GM10266 (cell line): Measurements from ENCODE around the gene FOXD1.
A peak's percentile ranks its signal among the peaks of the same experiment; 100 is the strongest.
"Not testable (repeated sequence)": the region's sequence is repeated elsewhere in the genome, so short reads cannot be mapped to it uniquely, and the experiment has no call there.

Experiments used
- DNase-seq: peaks from one replicate; pipeline ENCODE4 v3.0.0; 2012; ENCODE audit errors: extremely low spot score
- TF ChIP-seq, protein P1 (sequence below): IDR thresholded peaks from 2 replicates; pipeline ENCODE4 v1.5.1; 2012; ENCODE audit warnings: mild to moderate bottlenecking, low read depth; ENCODE audit not compliant: control insufficient read depth, insufficient read depth; ENCODE audit errors: missing control alignments

FOXD1 gene

DNA sequence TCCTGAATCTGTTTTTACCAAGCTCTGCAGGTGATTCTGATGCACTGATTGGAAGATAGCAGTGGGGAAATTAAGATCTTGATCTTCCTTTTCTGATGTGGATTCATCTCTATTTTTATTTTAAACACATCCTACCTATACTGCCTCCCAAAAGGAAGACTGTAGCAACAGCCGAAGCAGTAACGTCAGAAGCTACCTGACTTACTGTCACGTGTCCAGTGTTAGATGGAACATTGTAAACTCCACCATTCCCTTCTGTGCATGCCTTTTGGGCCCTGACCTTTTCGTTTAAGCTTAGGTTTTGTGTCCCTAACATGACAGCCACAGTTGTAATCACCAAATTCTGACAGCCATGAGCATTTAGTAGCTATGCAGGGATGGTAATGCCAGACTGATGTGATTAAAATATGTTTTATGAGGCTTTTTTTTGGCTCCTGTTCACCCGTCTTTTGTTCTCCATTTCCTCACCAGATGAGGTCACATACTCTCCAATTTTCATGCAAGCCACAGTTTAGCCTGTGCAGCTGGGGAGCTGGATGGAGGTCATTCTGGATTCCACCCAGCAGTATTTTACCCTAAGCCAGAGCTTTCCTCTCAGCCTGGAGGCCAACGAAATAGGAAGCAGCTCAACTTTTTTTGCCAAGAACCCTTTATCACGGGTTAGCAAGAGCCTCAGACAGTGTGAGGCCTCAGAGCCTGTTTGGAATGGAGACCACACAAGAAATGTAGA lies 15.6 kb upstream of the FOXD1 start:
- DNase-seq, result no peak
- TF ChIP-seq, protein P1, sequence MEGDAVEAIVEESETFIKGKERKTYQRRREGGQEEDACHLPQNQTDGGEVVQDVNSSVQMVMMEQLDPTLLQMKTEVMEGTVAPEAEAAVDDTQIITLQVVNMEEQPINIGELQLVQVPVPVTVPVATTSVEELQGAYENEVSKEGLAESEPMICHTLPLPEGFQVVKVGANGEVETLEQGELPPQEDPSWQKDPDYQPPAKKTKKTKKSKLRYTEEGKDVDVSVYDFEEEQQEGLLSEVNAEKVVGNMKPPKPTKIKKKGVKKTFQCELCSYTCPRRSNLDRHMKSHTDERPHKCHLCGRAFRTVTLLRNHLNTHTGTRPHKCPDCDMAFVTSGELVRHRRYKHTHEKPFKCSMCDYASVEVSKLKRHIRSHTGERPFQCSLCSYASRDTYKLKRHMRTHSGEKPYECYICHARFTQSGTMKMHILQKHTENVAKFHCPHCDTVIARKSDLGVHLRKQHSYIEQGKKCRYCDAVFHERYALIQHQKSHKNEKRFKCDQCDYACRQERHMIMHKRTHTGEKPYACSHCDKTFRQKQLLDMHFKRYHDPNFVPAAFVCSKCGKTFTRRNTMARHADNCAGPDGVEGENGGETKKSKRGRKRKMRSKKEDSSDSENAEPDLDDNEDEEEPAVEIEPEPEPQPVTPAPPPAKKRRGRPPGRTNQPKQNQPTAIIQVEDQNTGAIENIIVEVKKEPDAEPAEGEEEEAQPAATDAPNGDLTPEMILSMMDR, result no peak

DNA sequence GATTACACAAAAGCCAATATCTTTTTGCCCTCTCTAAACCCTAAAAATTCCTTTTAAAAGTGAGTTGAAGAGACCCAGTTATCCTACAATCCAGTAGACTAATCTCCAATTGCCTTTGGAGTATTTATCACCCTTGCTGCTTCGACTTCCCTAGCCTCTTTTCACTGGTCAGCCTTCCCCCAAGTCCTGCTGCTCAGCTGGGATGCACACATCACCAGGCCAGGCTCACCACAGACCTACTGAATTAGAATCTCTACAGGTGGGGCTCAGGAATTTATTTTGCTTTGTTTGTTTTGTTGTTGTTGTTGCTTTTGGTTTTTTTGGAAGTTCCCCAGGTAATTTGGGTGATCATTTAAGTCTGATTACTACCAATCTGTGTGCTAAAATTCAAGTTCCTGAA lies 11.6 kb upstream of the FOXD1 start:
- no peak for DNase-seq

DNA sequence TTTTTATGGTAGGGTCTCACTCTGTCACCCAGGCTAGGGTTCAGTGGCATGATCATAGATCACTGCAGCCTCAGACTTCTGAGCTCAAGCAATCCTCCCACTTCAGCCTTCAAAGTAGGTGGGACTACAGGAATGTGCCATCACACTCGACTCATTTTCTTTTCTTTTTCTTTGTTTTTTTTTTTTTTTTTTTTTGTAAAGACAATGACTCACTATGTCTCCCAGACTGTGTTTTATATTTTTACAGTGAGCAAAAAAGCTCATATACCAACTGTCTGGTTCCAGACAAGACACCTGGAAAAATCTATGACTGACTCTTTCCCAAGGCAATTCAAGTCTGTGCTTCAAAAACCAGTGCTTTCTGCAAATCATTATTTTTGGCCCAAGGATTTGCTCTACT lies 10.8 kb upstream of the FOXD1 start:
- no peak for DNase-seq
- TF ChIP-seq, protein P1, result no peak

More for the DNA sequence above, 11.6 kb upstream of the FOXD1 start:
- TF ChIP-seq, protein P1, result no peak

DNA sequence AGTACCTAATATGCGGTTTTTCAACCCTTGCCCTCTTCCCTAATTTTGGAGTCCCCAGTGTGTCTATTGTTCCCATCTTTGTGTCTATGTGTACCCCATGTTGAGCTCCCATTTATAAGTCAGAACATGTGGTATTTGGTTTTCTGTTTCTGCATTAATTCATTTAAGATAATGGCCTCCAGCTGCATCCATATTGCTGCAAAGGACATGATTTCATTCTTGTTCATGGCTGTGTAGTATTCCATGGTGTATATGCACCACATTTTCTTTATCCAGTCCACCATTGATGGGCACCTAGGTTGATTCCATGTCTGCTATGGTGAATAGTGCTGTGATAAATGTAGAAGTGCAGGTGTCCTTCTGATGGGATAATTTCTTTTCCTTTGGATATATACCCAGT lies 7.9 kb upstream of the FOXD1 start:
- DNase-seq, result not testable (repeated sequence)

DNA sequence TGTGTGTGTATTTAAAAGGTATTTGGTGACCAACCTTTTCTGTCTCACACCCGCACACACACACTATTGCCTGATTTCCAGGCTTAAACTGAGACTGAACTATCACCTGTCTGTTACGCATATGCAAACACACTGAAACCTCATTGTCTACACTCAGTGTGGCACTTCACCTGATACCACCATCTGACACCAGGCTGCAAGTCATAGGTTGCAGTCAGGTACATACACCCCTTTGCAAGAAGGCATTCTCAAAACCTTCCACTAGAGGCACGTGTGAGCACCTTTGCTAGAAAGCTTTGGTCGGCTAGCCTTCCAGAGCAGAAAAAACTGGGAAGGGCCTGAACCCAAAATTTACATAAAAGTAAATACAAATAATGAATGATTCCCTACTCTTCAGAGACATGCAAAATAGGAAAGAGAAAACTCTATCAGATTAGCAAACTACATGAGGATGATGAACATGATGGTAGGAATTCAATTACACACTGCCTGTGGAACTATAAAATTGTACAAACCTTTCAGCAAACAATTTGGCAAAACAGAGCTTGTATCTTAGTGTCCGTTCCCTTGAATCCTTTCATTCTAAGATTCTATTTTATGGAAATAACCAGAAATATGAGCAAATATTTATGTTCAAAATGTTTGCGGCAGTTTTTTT lies 5.9 kb upstream of the FOXD1 start:
- no peak for DNase-seq
- TF ChIP-seq, protein P1, result peak; percentile 73

DNA sequence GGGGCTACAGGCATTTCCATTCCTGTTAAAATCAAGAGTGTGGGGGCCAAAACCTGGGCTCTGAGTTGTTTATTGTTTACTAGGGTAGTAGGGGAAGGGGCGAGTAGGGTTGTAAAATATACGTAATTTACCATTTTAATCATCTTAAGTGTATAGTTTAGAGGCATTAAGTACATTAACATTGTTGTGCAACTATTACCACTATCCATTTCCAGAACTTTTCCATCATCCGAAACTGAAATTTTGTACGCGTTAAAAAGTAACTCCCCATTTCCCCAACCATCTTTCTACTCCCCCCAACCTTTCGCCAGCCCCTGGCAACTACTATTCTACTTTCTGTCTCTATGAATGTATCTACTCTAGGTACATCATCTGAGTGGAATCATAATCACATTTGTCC lies 3.6 kb upstream of the FOXD1 start:
- TF ChIP-seq, protein P1, result no peak
- no peak for DNase-seq

DNA sequence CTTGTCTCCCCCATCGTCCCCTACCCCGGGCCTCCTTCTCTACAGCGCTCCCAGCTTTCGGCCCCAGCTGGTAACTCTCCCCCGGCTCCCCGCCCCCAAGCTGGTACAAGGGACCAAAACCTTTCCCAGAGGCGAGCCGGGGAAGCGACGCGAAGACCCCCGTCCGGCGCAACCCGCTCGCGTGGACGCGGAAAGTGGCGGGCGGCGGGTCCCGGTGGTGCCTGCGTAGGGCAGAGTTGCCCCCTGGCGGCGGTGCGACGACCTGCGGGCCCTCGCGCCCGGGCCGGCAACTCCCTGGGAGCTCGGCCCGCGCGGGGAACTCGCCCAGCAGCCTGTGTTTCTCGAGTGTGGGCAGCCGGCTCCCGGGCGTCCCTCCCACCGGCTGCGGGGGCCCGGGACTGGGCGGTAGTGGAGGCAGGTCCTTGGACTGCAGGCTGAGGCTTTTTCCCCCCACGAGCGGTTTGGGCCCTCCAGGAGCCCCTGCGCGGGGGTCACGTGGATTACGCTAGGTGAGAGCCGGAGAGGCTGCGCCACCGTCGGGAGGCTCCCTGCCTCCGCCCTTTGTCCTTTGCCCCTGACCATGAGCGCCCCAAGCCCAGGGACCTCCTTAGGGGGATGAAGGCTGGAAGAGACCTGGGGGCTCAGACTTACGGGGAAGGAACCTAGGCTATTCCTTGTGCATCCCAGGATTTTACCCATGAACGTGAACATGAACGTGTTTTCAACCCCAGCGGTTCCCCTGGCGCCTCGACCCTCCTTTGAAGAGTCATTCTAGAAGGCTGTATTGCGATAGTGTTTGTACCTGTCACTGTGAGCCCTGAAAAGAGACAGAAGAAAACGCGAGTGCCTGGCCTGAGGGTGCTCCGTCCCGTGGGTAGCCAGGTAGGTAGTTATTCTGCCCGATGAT lies 2.9 kb upstream of the FOXD1 start:
- TF ChIP-seq, protein P1, result peak; percentile 75
- peak; percentile 69 for DNase-seq
